GM21526 (cell line): ENCODE results near the gene PPIL4.

ENCODE experiments used
- ATAC-seq: cut with Tn5 transposase; IDR thresholded peaks from one replicate; pipeline ENCODE4 v1.9.1; 2021; ENCODE audit warnings: moderate library complexity; ENCODE audit not compliant: unreplicated experiment, low FRiP score

PPIL4 gene

DNA sequence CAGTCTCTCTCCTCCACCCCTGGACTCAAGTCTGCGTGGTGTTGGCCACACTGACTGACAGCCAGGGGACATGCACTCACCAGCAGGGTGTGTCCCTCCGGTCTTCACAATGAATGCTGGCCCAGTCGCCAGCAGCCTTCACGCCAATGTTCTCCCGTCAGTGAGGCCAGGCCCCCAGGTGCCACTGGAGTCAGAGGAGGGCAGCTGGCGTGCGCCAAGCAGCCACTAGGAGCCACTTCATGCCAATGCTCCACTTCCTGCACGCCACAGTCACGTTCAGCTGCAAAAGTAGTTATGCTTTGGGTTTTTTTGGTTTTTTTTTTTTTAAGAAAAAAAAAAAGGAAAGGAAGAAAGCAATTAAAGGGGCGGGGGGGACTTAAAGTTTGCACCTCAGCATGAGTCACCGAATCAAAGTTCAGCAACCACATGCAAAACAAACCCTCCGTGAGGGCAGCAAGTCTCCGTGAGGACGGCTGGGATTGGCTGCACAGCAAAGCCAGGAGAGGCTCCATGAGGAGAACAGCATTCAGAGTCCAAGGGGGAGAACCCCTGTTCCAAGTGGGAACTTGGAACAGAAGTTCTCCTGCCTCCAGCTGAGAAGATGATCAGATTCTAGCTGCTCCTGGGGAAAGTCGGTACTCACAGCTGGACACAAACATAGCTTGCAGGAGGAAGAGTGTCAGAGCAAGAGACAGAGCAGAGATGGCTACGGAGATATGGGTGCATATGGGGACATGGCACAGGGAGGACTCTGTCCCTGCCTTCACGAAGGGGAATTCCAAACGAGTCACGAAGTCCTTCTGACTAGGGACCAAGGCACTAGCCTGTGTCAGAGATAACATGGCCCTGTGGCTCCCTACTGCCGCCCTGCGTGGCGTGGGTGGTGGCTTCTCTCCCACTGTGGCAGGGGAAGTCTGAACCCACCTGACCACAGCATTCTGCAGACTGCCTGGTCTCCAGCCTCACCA lies 60.8 kb downstream of the PPIL4 start, which contains the start of gene ZC3H12D:
ZC3H12D (minus strand) TSS at position 282 of the 968 bp plus-strand sequence. CDS start 10,471 bp downstream, outside the sequence.
- ATAC-seq = peak; percentile 35

DNA sequence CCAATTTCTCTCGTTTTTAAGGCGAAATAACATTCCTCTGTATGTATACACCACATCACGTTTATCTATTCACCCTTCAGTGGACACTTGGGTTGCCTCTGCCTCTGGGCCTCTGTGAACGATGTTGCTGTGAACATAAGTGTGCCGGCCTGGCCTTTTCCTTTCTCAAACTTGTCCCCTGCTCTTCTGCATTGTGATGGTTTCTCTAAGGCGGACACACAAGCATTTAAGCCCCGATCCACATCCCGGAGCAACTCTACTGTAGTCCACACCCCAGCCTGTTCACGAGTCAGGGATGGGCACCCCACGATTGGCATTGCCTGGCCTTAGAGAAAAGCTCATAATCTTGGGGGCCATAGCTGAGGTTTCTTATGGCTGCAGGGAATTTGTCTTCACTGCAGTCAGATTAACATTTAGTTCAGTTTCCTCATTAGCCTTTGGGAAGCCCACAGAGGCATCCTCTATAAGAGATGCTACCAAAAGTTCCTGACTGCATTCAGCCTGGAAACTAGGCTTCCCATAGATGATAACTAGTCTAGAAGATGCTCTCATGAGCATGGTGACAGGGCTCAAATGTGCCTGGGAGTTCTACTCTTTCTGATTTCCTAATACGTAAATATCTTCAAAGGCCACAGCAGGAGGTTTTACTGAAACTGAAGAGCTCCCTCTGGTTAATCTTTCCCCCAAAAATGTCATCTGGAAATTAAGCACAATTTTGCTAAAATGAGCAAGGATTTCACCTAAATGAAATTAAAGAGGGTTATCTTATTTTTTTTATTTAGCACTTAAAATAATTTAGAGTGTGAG lies 61.8 kb downstream of the PPIL4 start:
- no peak for ATAC-seq

DNA sequence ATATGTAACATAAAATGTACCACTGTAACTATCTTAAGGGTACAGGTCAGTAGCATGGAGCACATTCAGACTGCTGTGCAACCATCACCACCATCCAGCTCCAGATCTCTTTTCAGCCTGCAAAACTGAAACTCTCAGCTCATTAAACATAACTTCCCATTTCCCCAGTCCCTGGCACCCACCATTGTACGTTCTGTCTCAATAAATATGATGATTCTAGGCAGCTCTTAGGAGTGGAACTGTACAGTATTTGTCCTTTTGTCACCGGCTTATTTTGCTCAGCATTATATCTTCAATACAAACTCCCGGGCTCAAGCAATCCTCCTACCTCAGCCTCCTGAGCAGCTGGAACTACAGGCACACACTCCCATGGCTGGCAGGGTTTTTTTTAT lies 62.5 kb downstream of the PPIL4 start:
- no peak for ATAC-seq

GRCh38 chr6:149482545-149483333 lies 63.1 kb downstream of the PPIL4 start:
- ATAC-seq = no peak

GRCh38 chr6:149480502-149481280 lies 65.2 kb downstream of the PPIL4 start:
- ATAC-seq = no peak

GRCh38 chr6:149478631-149479314 lies 67.1 kb downstream of the PPIL4 start:
- no peak for ATAC-seq

DNA sequence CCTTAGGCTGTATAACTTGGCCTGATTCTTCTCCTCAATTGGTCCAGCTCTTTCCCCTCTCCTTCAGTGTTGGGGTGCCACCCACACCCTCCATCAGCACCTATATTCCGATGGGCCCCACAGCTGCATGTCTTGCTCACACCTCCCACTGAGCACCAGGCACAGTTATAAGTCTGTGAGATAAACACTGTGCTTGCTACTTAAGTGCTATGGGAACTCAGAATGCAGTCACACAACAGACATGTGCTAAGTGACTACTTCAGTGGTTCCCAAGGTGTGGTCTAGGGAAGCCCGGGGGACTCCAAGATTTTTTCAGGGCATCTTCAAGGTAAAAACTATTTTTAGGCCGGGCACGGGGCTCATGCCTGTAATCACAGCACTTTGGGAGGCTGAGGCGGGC lies 68.3 kb downstream of the PPIL4 start:
- no peak for ATAC-seq

- ATAC-seq = no peak
These were observed 68.9 kb downstream of the PPIL4 start for GRCh38 chr6:149476789-149477455.

GRCh38 chr6:149474108-149474935 lies 71.5 kb downstream of the PPIL4 start:
- ATAC-seq = no peak

GRCh38 chr6:149473080-149474052 lies 72.5 kb downstream of the PPIL4 start:
- no peak for ATAC-seq

DNA sequence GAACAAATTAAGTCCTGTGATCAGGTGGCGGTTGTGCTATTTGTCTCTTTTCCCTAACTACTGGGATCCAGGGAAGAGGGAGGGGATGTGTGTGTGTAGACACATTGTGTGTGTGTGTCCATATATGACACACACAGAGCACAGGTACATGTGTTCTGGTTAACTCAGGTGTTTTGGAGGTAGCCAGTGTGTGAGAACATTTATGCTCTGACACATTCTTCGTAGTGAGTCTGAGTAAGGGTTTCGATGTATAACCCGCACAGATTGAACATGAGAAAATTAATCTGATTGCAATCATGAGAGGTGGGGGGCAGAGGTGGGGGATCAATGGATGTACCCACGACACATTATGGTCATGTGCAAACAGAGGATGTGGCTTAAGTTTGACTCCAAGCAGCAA lies 73.6 kb downstream of the PPIL4 start:
- ATAC-seq = no peak

- ATAC-seq = no peak
These were observed 74.0 kb downstream of the PPIL4 start for GRCh38 chr6:149471801-149472200.

DNA sequence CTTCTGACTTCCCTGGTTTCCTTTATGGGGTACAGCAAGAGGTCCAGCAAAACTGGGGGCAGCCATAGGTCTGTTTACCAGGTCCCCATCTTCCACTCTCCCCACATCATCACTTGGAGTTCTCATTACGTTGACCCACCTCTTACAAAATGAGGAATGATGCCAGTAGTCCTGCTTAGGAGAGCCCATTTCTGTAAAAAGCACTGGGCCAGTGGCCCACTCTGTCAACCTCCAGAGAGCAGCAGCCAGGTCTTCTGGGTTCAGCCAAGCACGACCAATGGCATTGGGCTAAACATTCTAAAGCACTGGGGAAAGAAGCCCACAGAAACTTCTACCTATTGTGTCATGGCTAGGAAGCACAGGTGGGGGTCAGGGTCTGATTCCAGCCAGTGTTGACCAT lies 74.9 kb downstream of the PPIL4 start:
- ATAC-seq = no peak

- no peak for ATAC-seq
These were observed 77.7 kb downstream of the PPIL4 start for GRCh38 chr6:149468179-149468578.

DNA sequence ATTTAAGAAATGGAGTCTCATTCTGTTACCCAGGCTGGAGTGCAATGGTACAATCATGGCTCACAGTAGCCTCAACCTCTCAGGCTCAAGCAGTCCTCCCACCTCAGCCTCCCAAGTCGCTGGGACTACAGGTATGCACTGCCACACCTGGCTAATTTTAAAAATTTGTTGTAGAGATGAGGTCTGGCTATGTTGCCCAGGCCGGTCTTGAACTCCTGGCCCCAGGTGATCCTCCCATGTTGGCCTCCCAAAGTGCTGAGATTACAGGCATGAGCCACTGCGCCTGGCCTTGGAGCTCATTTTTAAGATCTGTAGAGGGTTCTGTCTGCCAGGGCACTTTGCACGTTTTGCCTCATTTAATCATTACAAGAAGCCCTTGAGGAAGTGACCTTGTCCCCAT lies 78.6 kb downstream of the PPIL4 start:
- ATAC-seq = no peak

GRCh38 chr6:149464411-149464810 lies 81.4 kb downstream of the PPIL4 start:
- ATAC-seq = no peak

- no peak for ATAC-seq
These were observed 82.1 kb downstream of the PPIL4 start for GRCh38 chr6:149463781-149464180.
